ENCODE data around the gene PLA2G4A.

The PLA2G4A gene

GRCh38 chr1:186831168-186831567, 2.4 kb downstream of the PLA2G4A start:
- no peak for DNase-seq (ENCODE audit: low read depth)
- H3K4me3 ChIP-seq (replicated peaks; ENCODE audit: low read depth, low read length), result no peak overlapping the region
- no peak for TF ChIP-seq CTCF (IDR thresholded peaks at IDR 0.05; ENCODE audit: low read length, missing control alignments)

GRCh38 chr1:186834399-186834958, 5.7 kb downstream of the PLA2G4A start:
- H3K4me3 ChIP-seq (replicated peaks; ENCODE audit: low read depth, low read length), result no peak overlapping the region
- DNase-seq (ENCODE audit: low read depth), result no peak

GRCh38 chr1:186835448-186835847, 6.7 kb downstream of the PLA2G4A start:
- no peak for TF ChIP-seq CTCF (IDR thresholded peaks at IDR 0.05; ENCODE audit: low read length, missing control alignments)
- no peak for DNase-seq (ENCODE audit: low read depth)
- H3K4me3 ChIP-seq (replicated peaks; ENCODE audit: low read depth, low read length), result no peak overlapping the region

More at GRCh38 chr1:186834399-186834958, 5.7 kb downstream of the PLA2G4A start:
- TF ChIP-seq CTCF (IDR thresholded peaks at IDR 0.05; ENCODE audit: low read length, missing control alignments), result no peak

- DNase-seq (ENCODE audit: low read depth), result no peak
- TF ChIP-seq CTCF (IDR thresholded peaks at IDR 0.05; ENCODE audit: low read length, missing control alignments), result no peak
- no peak overlapping the region for H3K4me3 ChIP-seq (replicated peaks; ENCODE audit: low read depth, low read length)
These were observed 9.1 kb downstream of the PLA2G4A start for GRCh38 chr1:186837806-186838205.

GRCh38 chr1:186838380-186839040, 9.8 kb downstream of the PLA2G4A start:
- DNase-seq (ENCODE audit: low read depth), result no peak
- TF ChIP-seq CTCF (IDR thresholded peaks at IDR 0.05; ENCODE audit: low read length, missing control alignments), result no peak
- H3K4me3 ChIP-seq (replicated peaks; ENCODE audit: low read depth, low read length), result no peak overlapping the region

GRCh38 chr1:186839041-186839400, 10.3 kb downstream of the PLA2G4A start:
- no peak overlapping the region for H3K4me3 ChIP-seq (replicated peaks; ENCODE audit: low read depth, low read length)
- TF ChIP-seq CTCF (IDR thresholded peaks at IDR 0.05; ENCODE audit: low read length, missing control alignments), result no peak
- no peak for DNase-seq (ENCODE audit: low read depth)

GRCh38 chr1:186841599-186841998, 12.8 kb downstream of the PLA2G4A start:
- no peak for TF ChIP-seq CTCF (IDR thresholded peaks at IDR 0.05; ENCODE audit: low read length, missing control alignments)
- no peak overlapping the region for H3K4me3 ChIP-seq (replicated peaks; ENCODE audit: low read depth, low read length)
- peak; percentile 30 for DNase-seq (ENCODE audit: low read depth)
